H9 (cell line): ENCODE data around the gene CTRB2. TPM values are rescaled to one million over a fixed set of nuclear protein-coding genes. Genes with fewer than 3 reads are reported as not detected.

Experiments used
- DNase-seq: peaks from one replicate; pipeline ENCODE4 v3.0.0-alpha.2; 2017
- H2AFZ ChIP-seq: one replicate; pipeline ENCODE4 v1.6.1; 2013; ENCODE audit warnings: mild to moderate bottlenecking, low read length, control low read depth, moderate library complexity
- H2AK5ac ChIP-seq: 2 replicates; pipeline ENCODE4 v1.6.1; 2013; ENCODE audit warnings: low read length, control low read depth, mixed read lengths; ENCODE audit not compliant: insufficient read length
- H2BK120ac ChIP-seq: one replicate; pipeline ENCODE4 v1.6.1; 2013; ENCODE audit warnings: low read depth, mild to moderate bottlenecking, low read length, control low read depth, inconsistent platforms; ENCODE audit not compliant: poor library complexity, severe bottlenecking
- H2BK12ac ChIP-seq: 2 replicates; pipeline ENCODE4 v1.6.1; 2013; ENCODE audit warnings: low read length, control low read depth, mixed read lengths, low read depth; ENCODE audit not compliant: insufficient read length
- H2BK15ac ChIP-seq: 2 replicates; pipeline ENCODE4 v1.6.1; 2013; ENCODE audit warnings: low read depth, low read length, control low read depth
- H2BK20ac ChIP-seq: one replicate; pipeline ENCODE4 v1.6.1; 2013; ENCODE audit warnings: low read depth, mild to moderate bottlenecking, low read length, control low read depth, inconsistent platforms; ENCODE audit not compliant: poor library complexity, severe bottlenecking
- H2BK5ac ChIP-seq: 2 replicates; pipeline ENCODE4 v1.6.1; 2013; ENCODE audit warnings: low read length, control low read depth, mixed read lengths; ENCODE audit not compliant: insufficient read length
- H3K14ac ChIP-seq: 2 replicates; pipeline ENCODE4 v1.6.1; 2013; ENCODE audit warnings: low read length, control low read depth; ENCODE audit not compliant: insufficient read depth
- H3K18ac ChIP-seq: 2 replicates; pipeline ENCODE4 v1.6.1; 2013; ENCODE audit warnings: low read depth, mild to moderate bottlenecking, mixed read lengths, low read length, control low read depth; ENCODE audit not compliant: insufficient read length
- H3K23ac ChIP-seq: 2 replicates; pipeline ENCODE4 v1.6.1; 2013; ENCODE audit warnings: low read length, control low read depth, mixed read lengths, low read depth; ENCODE audit not compliant: insufficient read length
- H3K23me2 ChIP-seq: 2 replicates; pipeline ENCODE4 v1.6.1; 2013; ENCODE audit warnings: low read depth, mild to moderate bottlenecking, mixed read lengths, low read length, control low read depth; ENCODE audit not compliant: insufficient read length, poor library complexity, severe bottlenecking
- H3K27ac ChIP-seq: 2 replicates; pipeline ENCODE4 v1.5.1; 2013; ENCODE audit warnings: low read length, control low read depth, mixed read lengths, low read depth; ENCODE audit not compliant: insufficient read length
- H3K27me3 ChIP-seq: 2 replicates; pipeline ENCODE4 v1.6.1; 2013; ENCODE audit warnings: low read length, control low read depth, inconsistent platforms; ENCODE audit not compliant: insufficient read depth
- H3K4ac ChIP-seq: 2 replicates; pipeline ENCODE4 v1.6.1; 2013; ENCODE audit warnings: low read depth, mild to moderate bottlenecking, control low read depth, inconsistent platforms, low read length, moderate library complexity
- H3K4me1 ChIP-seq: 2 replicates; pipeline ENCODE4 v1.6.1; 2013; ENCODE audit warnings: low read length, control low read depth, inconsistent platforms; ENCODE audit not compliant: insufficient read depth
- H3K4me2 ChIP-seq: 2 replicates; pipeline ENCODE4 v1.6.1; 2013; ENCODE audit warnings: low read length, control low read depth, mixed read lengths; ENCODE audit not compliant: insufficient read length, insufficient read depth
- H3K56ac ChIP-seq: 2 replicates; pipeline ENCODE4 v1.6.1; 2013; ENCODE audit warnings: low read depth, mild to moderate bottlenecking, mixed read lengths, low read length, control low read depth; ENCODE audit not compliant: insufficient read length
- H3K79me1 ChIP-seq: 2 replicates; pipeline ENCODE4 v1.6.1; 2013; ENCODE audit warnings: low read depth, mild to moderate bottlenecking, moderate library complexity, low read length, control low read depth, inconsistent platforms; ENCODE audit not compliant: insufficient read depth, poor library complexity, severe bottlenecking
- H3K79me2 ChIP-seq: 2 replicates; pipeline ENCODE4 v1.6.1; 2013; ENCODE audit warnings: low read length, control low read depth, inconsistent platforms; ENCODE audit not compliant: insufficient read depth
- H3K9ac ChIP-seq: 2 replicates; pipeline ENCODE4 v1.6.1; 2013; ENCODE audit warnings: low read length, control low read depth, mixed read lengths; ENCODE audit not compliant: insufficient read length; ENCODE audit errors: extremely low read depth
- H3K9me3 ChIP-seq: one replicate; pipeline ENCODE4 v1.6.1; 2013; ENCODE audit warnings: low read depth, low read length, inconsistent platforms; ENCODE audit not compliant: control insufficient read depth
- H3T11ph ChIP-seq: one replicate; pipeline ENCODE4 v1.6.1; 2013; ENCODE audit warnings: mild to moderate bottlenecking, low read length, control low read depth, inconsistent platforms
- H4K20me1 ChIP-seq: one replicate; pipeline ENCODE4 v1.6.1; 2013; ENCODE audit not compliant: control insufficient read depth, insufficient read length, insufficient read depth
- H4K5ac ChIP-seq: 2 replicates; pipeline ENCODE4 v1.6.1; 2013; ENCODE audit warnings: low read depth, mild to moderate bottlenecking, mixed read lengths, low read length, control low read depth; ENCODE audit not compliant: insufficient read length
- H4K8ac ChIP-seq: replicated peaks from 2 replicates; pipeline ENCODE4 v1.6.1; 2013; ENCODE audit warnings: low read length, control low read depth, mixed read lengths, low read depth; ENCODE audit not compliant: insufficient read length
- H4K91ac ChIP-seq: 2 replicates; pipeline ENCODE4 v1.6.1; 2013; ENCODE audit warnings: low read depth, mild to moderate bottlenecking, moderate library complexity, mixed read lengths, low read length, control low read depth; ENCODE audit not compliant: insufficient read length
- H3K27ac Mint-ChIP-seq, 3 experiments: 2 replicates in 2 of 3; 3 replicates in 1 of 3; pipeline ENCODE4 v1.8.0; 2020 to 2021; ENCODE audit warnings: mixed read lengths in 3 of 3, mild to moderate bottlenecking in 1 of 3, moderate library complexity in 1 of 3
- H3K27me3 Mint-ChIP-seq: 2 replicates; pipeline ENCODE4 v1.8.0; 2021; ENCODE audit warnings: low read depth, mild to moderate bottlenecking, moderate library complexity, mixed read lengths
- H3K36me3 Mint-ChIP-seq, 3 experiments: 2 replicates in 2 of 3; 3 replicates in 1 of 3; pipeline ENCODE4 v1.8.0; 2020 to 2021; ENCODE audit warnings: low read depth in 3 of 3, mixed read lengths in 3 of 3; ENCODE audit not compliant: insufficient read depth in 1 of 3
- H3K4me1 Mint-ChIP-seq, 2 experiments: 2 replicates each; pipeline ENCODE4 v1.8.0; 2020; ENCODE audit warnings: mixed read lengths in 2 of 2
- H3K4me3 Mint-ChIP-seq, 2 experiments: 2 replicates in 1 of 2; 3 replicates in 1 of 2; pipeline ENCODE4 v1.8.0; 2020 to 2021; ENCODE audit warnings: mild to moderate bottlenecking in 2 of 2, mixed read lengths in 2 of 2, moderate library complexity in 1 of 2
- H3K9me3 Mint-ChIP-seq, 2 experiments: 2 replicates in 1 of 2; 3 replicates in 1 of 2; pipeline ENCODE4 v1.8.0; 2020; ENCODE audit warnings: mild to moderate bottlenecking in 2 of 2, mixed read lengths in 2 of 2, moderate library complexity in 1 of 2
- CTCF ChIP-seq: fragments of 200-600 bp; sonication (generic); conservative IDR thresholded peaks from 3 replicates; pipeline ENCODE4 v1.8.0; 2021; ENCODE audit warnings: antibody characterized with exemption, mild to moderate bottlenecking
- WGBS: extraction: QIAGEN DNeasy Blood & Tissue Kit; methylation state at CpG from one replicate; pipeline ENCODE4 v1.1.7; 2013; ENCODE audit warnings: missing lambda C conversion rate, low lambda C conversion rate, mixed read lengths; ENCODE audit not compliant: insufficient read length; ENCODE audit errors: extremely low coverage; 5-methylcytosine and 5-hydroxymethylcytosine counted together
- total RNA-seq: library from RNA; stranded (reverse); gene quantifications from 2 replicates; pipeline ENCODE4 v1.2.1, GENCODE V29; 2021

Gene CTRB2
- total RNA-seq, 1 experiment from 2014 or later = not detected

- H3K9me3 Mint-ChIP-seq = no peaks in the 10 kb centered on the region; a peak in 1 of 5 replicates
- H4K8ac ChIP-seq = no peak overlapping the region
- TF ChIP-seq CTCF = no peak
- no peak overlapping the region for H2AK5ac ChIP-seq
- H3K4me3 Mint-ChIP-seq = no peak overlapping the region
- no peak overlapping the region for H2BK120ac ChIP-seq
- no peak overlapping the region for H3K14ac ChIP-seq
- no peak overlapping the region for H2AFZ ChIP-seq
- H3K9me3 ChIP-seq = no peaks in the 10 kb centered on the region
- no peak for DNase-seq
- no peak overlapping the region for H3K27ac ChIP-seq
- H2BK12ac ChIP-seq = no peak overlapping the region
- H3T11ph ChIP-seq = no peak overlapping the region
- no peak overlapping the region for H3K23ac ChIP-seq
- no peaks in the 10 kb centered on the region for H4K20me1 ChIP-seq
- no peak overlapping the region for H3K4ac ChIP-seq
- no peak overlapping the region for H3K4me2 ChIP-seq
- no peak overlapping the region for H4K91ac ChIP-seq
- H3K56ac ChIP-seq = no peak overlapping the region
- peaks cover 6% of the 10 kb centered on the region for H3K27me3 Mint-ChIP-seq
- H2BK5ac ChIP-seq = no peak overlapping the region
- no peaks in the 10 kb centered on the region for H3K4me1 ChIP-seq
- no peaks in the 10 kb centered on the region for H3K23me2 ChIP-seq
- no peaks in the 10 kb centered on the region for H3K27me3 ChIP-seq
- no peak overlapping the region for H2BK20ac ChIP-seq
- no peaks in the 10 kb centered on the region for H3K36me3 Mint-ChIP-seq
- no peak overlapping the region for H3K18ac ChIP-seq
- no peaks in the 10 kb centered on the region for H3K79me1 ChIP-seq
- no peaks in the 10 kb centered on the region for H3K79me2 ChIP-seq
- H4K5ac ChIP-seq = no peak overlapping the region
- peak overlapping the region in 2 of 3 experiments; percentile 19 to 78; a peak in 3 of 7 replicates for H3K27ac Mint-ChIP-seq
- no peak overlapping the region for H2BK15ac ChIP-seq
- H3K9ac ChIP-seq = no peak overlapping the region
- WGBS = no CpG with 5 or more reads among the region's 9 CpGs
- peaks cover 0 to 9% of the 10 kb centered on the region in 2 experiments for H3K4me1 Mint-ChIP-seq
These were observed 10.1 kb downstream of the CTRB2 start for GRCh38 chr16:75196836-75197235.
